Mucosa of descending colon (tissue), 3 donors: ENCODE results near the gene MAGED2. TPM values are rescaled to one million over a fixed set of nuclear protein-coding genes. Genes with fewer than 3 reads are reported as not detected.
A peak's percentile ranks its signal among the peaks of the same experiment; 100 is the strongest.
"Not testable (repeated sequence)": the region's sequence is repeated elsewhere in the genome, so short reads cannot be mapped to it uniquely, and the experiment has no call there.

Experiments
- ATAC-seq: fragments of 200-7000 bp; cut with Tn5 transposase; one replicate; pipeline ENCODE4 v1.9.1; 2020; ENCODE audit warnings: mild to moderate bottlenecking, moderate library complexity
- DNase-seq, 3 donors: peaks; one replicate each; pipeline ENCODE4 v3.0.0-alpha.2; 2020
- H3K36me3 ChIP-seq: fragments of 200-600 bp; one replicate; pipeline ENCODE4 v1.8.0; 2021; ENCODE audit warnings: low read depth, mild to moderate bottlenecking
- H3K4me1 ChIP-seq: fragments of 200-600 bp; one replicate; pipeline ENCODE4 v1.8.0; 2021; ENCODE audit warnings: low read depth, mild to moderate bottlenecking
- H3K4me3 ChIP-seq: fragments of 200-600 bp; one replicate; pipeline ENCODE4 v1.8.0; 2021; ENCODE audit warnings: mild to moderate bottlenecking
- H3K9me3 ChIP-seq: fragments of 200-600 bp; one replicate; pipeline ENCODE4 v1.8.0; 2021; ENCODE audit warnings: mild to moderate bottlenecking
- CTCF ChIP-seq: fragments of 200-600 bp; IDR thresholded peaks from one replicate; pipeline ENCODE4 v1.8.0; 2022; ENCODE audit warnings: antibody characterized with exemption, mild to moderate bottlenecking
- intact Hi-C, 2 donors: fragments of 100-400 bp; cut with DNase I in 1 of 2; cut with micrococcal nuclease in 1 of 2; formaldehyde crosslinking; loops; one replicate each; pipeline versions ENCODE4 v1.11.0 to v1.11.1; 2022; cut with DNase I, micrococcal nuclease
- long read RNA-seq, 2 donors: library from polyadenylated mRNA; unstranded; transcript quantifications; one replicate each; pipeline ENCODE4 v2.0.0, GENCODE V29; 2019 to 2021
- total RNA-seq, 3 donors: library from RNA; stranded (reverse); fragmentation: NEBNext Ultra II Directional in 2 of 3; extraction: Animal tissue kit (Norgen Biotek cat#: 25700) in 2 of 3; gene quantifications; one replicate each; pipeline versions ENCODE4 v1.2.1 to v1.2.4, GENCODE V29; 2021 to 2023
- donor health status: DM: no; HTN: no; CAD: no; lungs with moderate emphysema.
- donor health status: DM: no; HTN: no; CAD: no.
- donor health status: DM: no; HTN: yes; CAD: no.

The MAGED2 gene
- 10 to 100 TPM; 52.7 to 86.4 (median 70.1) TPM for total RNA-seq
- long read RNA-seq, donor 1, transcript MAGED2-201 (12 exons, 1,958 nt): minor isoform, 9 of 173 reads
- long read RNA-seq, donor 1, transcript MAGED2-204 (13 exons, 2,048 nt): minor isoform, 42 of 173 reads
- long read RNA-seq, donor 1, transcript MAGED2-203 (12 exons, 2,066 nt): minor isoform, 11 of 173 reads
- long read RNA-seq, donor 1, transcript MAGED2-206 (13 exons, 2,189 nt): major isoform, 75 of 173 reads
- long read RNA-seq, donor 1, partial matches to known transcripts: 15 of 173 reads
- long read RNA-seq, donor 1, other reads (novel, unspliced or antisense): 20 of 173 reads
- long read RNA-seq, donor 2, transcript MAGED2-204 (13 exons, 2,048 nt): minor isoform, 15 of 66 reads
- long read RNA-seq, donor 2, transcript MAGED2-206 (13 exons, 2,189 nt): major isoform, 31 of 66 reads
- long read RNA-seq, donor 2, partial matches to known transcripts: 7 of 66 reads
- long read RNA-seq, donor 2, other reads (novel, unspliced or antisense): 8 of 66 reads

GRCh38 chrX:54807524-54808108 is at the start of gene MAGED2:
TSS of gene MAGED2 (plus strand) at chrX:54807745. CDS start at chrX:54809332, 1,587 bp downstream.
- ATAC-seq: peak; percentile 19
- H3K4me1 ChIP-seq: no peaks in the 10 kb centered on the region
- no peak for TF ChIP-seq CTCF
- peak within 1 kb of the TSS; percentile 24 for H3K4me3 ChIP-seq
- H3K36me3 ChIP-seq: no peaks in the 10 kb centered on the region
- peak in 2 of 3 donors; percentile 15 to 50 for DNase-seq
- intact Hi-C loops: no loop called here
- H3K9me3 ChIP-seq: no peaks in the 10 kb centered on the region

GRCh38 chrX:54758114-54759055 is 49.2 kb upstream of the MAGED2 start:
- ATAC-seq: no peak
- no peak for DNase-seq

GRCh38 chrX:54774391-54775094 is 33.0 kb upstream of the MAGED2 start:
- H3K4me3 ChIP-seq, H3K9me3 ChIP-seq, DNase-seq, H3K4me1 ChIP-seq, H3K36me3 ChIP-seq, intact Hi-C loops: not testable (repeated sequence)
- peak; percentile 19 for ATAC-seq

More at GRCh38 chrX:54758114-54759055, 49.2 kb upstream of the MAGED2 start:
- no peak overlapping the region for H3K4me3 ChIP-seq
- no peaks in the 10 kb centered on the region for H3K9me3 ChIP-seq
- no peaks in the 10 kb centered on the region for H3K36me3 ChIP-seq
- intact Hi-C loops: no loop called here
- no peak for TF ChIP-seq CTCF
- H3K4me1 ChIP-seq: no peaks in the 10 kb centered on the region

GRCh38 chrX:54776061-54776460 is 31.5 kb upstream of the MAGED2 start:
- intact Hi-C loops: no loop called here
- no peak for TF ChIP-seq CTCF

GRCh38 chrX:54776987-54777672 is 30.4 kb upstream of the MAGED2 start:
- DNase-seq (no peak), ATAC-seq (no peak)
- Histone ChIP-seq H3K36me3 (no peaks in the 10 kb centered on the region), H3K4me1 (no peaks in the 10 kb centered on the region), H3K9me3 (no peaks in the 10 kb centered on the region), H3K4me3 (no peak overlapping the region)
- intact Hi-C loops: no loop called here
- no peak for TF ChIP-seq CTCF

More at GRCh38 chrX:54776061-54776460, 31.5 kb upstream of the MAGED2 start:
- no peaks in the 10 kb centered on the region for H3K36me3 ChIP-seq
- no peak for ATAC-seq
- no peaks in the 10 kb centered on the region for H3K9me3 ChIP-seq
- H3K4me3 ChIP-seq: no peak overlapping the region
- H3K4me1 ChIP-seq: no peaks in the 10 kb centered on the region
- DNase-seq: no peak
